HEK293T (cell line): ENCODE measurements around the gene TBX1.

Source experiments
- CTCF ChIA-PET: fragments of 350-600 bp; formaldehyde crosslinking; extraction: SDS; loops from one replicate; lab custom pipeline; 2021; ENCODE audit warnings: antibody characterized with exemption, inconsistent platforms; lab: Yijun Ruan, JAX
- POLR2A ChIA-PET: fragments of 350-600 bp; formaldehyde crosslinking; extraction: SDS; loops from one replicate; lab custom pipeline; 2020; ENCODE audit warnings: antibody characterized with exemption, inconsistent platforms; lab: Yijun Ruan, JAX
- DNase-seq: peaks from one replicate; pipeline ENCODE4 v3.0.0; 2012; ENCODE audit warnings: mixed read lengths; ENCODE audit errors: extremely low spot score
- ARNT ChIP-seq: fragments of 450-650 bp; IDR thresholded peaks from 2 replicates; pipeline ENCODE4 v1.6.1; 2017; ENCODE audit warnings: mild to moderate bottlenecking
- BHLHE40 ChIP-seq: fragments of 450-650 bp; IDR thresholded peaks from 2 replicates; pipeline ENCODE4 v1.6.1; 2016; ENCODE audit warnings: mild to moderate bottlenecking, moderate library complexity, borderline replicate concordance
- CTBP1 ChIP-seq: fragments of 450-650 bp; IDR thresholded peaks from 2 replicates; pipeline ENCODE4 v1.6.1; 2016; ENCODE audit warnings: borderline replicate concordance
- ELF4 ChIP-seq: fragments of 450-650 bp; IDR thresholded peaks from 2 replicates; pipeline ENCODE4 v1.6.1; 2017; ENCODE audit warnings: antibody characterized with exemption
- FOXA1 ChIP-seq: fragments of 450-650 bp; IDR thresholded peaks from 2 replicates; pipeline ENCODE4 v1.6.1; 2016; ENCODE audit warnings: mild to moderate bottlenecking
- FOXK2 ChIP-seq: fragments of 450-650 bp; IDR thresholded peaks from 2 replicates; pipeline ENCODE4 v1.6.1; 2016; ENCODE audit warnings: mild to moderate bottlenecking
- FOXM1 ChIP-seq: fragments of 450-650 bp; IDR thresholded peaks from 2 replicates; pipeline ENCODE4 v1.6.1; 2017; ENCODE audit warnings: mild to moderate bottlenecking, borderline replicate concordance
- HDGF ChIP-seq: fragments of 450-650 bp; IDR thresholded peaks from 2 replicates; pipeline ENCODE4 v1.6.1; 2017; ENCODE audit warnings: antibody characterized with exemption, borderline replicate concordance
- L3MBTL2 ChIP-seq: fragments of 450-650 bp; conservative IDR thresholded peaks from 2 replicates; pipeline ENCODE4 v1.6.1; 2016; ENCODE audit warnings: mild to moderate bottlenecking
- LEF1 ChIP-seq: fragments of 450-650 bp; IDR thresholded peaks from 2 replicates; pipeline ENCODE4 v1.6.1; 2017; ENCODE audit warnings: mild to moderate bottlenecking, borderline replicate concordance
- NFRKB ChIP-seq: fragments of 450-650 bp; IDR thresholded peaks from 2 replicates; pipeline ENCODE4 v1.6.1; 2016; ENCODE audit warnings: mild to moderate bottlenecking, moderate library complexity
- PKNOX1 ChIP-seq: fragments of 450-650 bp; IDR thresholded peaks from 2 replicates; pipeline ENCODE4 v1.6.1; 2016
- SP1 ChIP-seq: fragments of 450-650 bp; IDR thresholded peaks from 2 replicates; pipeline ENCODE4 v1.6.1; 2017
- SUZ12 ChIP-seq: fragments of 450-650 bp; IDR thresholded peaks from 2 replicates; pipeline ENCODE4 v1.6.1; 2016; ENCODE audit warnings: mild to moderate bottlenecking
- TARDBP ChIP-seq: fragments of 450-650 bp; IDR thresholded peaks from 2 replicates; pipeline ENCODE4 v1.6.1; 2016
- ZNF384 ChIP-seq: fragments of 450-650 bp; IDR thresholded peaks from 2 replicates; pipeline ENCODE4 v1.6.1; 2016

TBX1 gene

GRCh38 chr22:19803736-19804267 lies 43.2 kb downstream of the TBX1 start:
- POLR2A ChIA-PET, result no interaction called here
- CTCF ChIA-PET, result no interaction called here
- TF ChIP-seq FOXK2 (no peak), FOXA1 (no peak), CTBP1 (no peak), ARNT (no peak), BHLHE40 (no peak)
- no peak for DNase-seq

GRCh38 chr22:19805821-19806212 lies 45.2 kb downstream of the TBX1 start:
- ChIA-PET POLR2A (no interaction called here), CTCF (interaction anchor here (0.6 kb wide), 1 partner anchor 10 kb away, joined by 3 read pairs; no protein-coding TSS in a partner anchor)
- DNase-seq, result no peak
- TF ChIP-seq ZNF384, result no peak
- TF ChIP-seq BHLHE40, result no peak
- no peak for TF ChIP-seq SP1
- no peak for TF ChIP-seq TARDBP
- TF ChIP-seq FOXA1, result no peak

DNA sequence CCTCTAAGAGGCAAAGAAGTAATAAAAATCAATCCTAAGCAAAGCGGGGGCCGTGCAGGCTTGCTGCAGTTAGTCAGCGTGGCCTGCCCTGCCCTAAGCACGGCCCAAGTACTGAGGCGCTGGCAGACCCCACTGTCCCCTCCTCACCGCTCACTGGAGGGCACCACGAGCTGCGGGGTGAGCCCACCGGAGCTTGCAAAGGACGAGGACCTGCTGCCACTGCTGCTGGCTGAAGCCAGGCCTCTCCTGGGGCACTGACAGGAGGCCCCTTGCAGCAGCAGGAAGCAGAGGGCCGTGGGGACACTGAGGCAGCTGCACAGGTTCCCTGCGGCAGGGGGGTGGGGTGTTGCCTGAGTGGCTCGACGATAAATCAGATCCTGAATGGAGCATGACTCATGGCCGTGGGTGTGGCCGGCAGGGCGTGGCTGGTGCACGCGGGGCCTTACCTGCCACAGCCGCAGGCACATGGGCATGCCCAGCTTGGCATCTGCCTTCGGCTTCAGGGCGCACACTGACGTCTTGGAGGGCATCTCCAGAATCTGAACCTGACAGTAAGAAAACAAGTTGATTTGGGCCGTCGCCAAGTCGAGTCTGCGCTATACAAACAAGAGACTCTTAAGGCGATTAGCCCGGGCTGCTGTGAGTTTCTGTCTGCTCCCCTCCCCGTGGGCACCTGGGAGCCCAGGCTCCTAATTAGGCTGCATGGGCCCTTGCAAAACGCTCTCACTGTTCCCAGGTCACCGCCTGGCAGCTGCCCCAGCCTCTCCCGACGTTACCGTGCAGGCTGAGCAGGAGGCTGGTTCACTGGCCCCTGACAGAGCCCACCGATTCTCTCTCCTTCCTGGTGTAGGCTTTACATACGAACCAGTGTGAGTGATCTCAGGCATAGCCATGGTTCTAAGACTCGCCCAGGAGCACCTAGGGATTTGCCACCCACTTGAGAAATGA lies 45.9 kb downstream of the TBX1 start:
- no peak for DNase-seq
- TF ChIP-seq ELF4, result no peak
- no peak for TF ChIP-seq TARDBP
- no peak for TF ChIP-seq SP1
- TF ChIP-seq HDGF, result no peak
- no peak for TF ChIP-seq FOXK2
- TF ChIP-seq BHLHE40, result no peak
- TF ChIP-seq NFRKB, result no peak
- no peak; the same call in 1 of the 2 replicates for TF ChIP-seq PKNOX1
- no peak for TF ChIP-seq FOXM1
- no peak for TF ChIP-seq LEF1
- TF ChIP-seq FOXA1, result no peak
- no peak for TF ChIP-seq ZNF384
- no peak for TF ChIP-seq ARNT
- no peak for TF ChIP-seq CTBP1
- ChIA-PET POLR2A (interaction anchor here (1.3 kb wide), 1 partner anchor 48 kb away, joined by 4 read pairs; the partner anchor contains the start of genes GNB1L and RTL10), CTCF (interaction anchor here (0.6 kb wide), 1 partner anchor 9 kb away, joined by 3 read pairs; no protein-coding TSS in a partner anchor)

GRCh38 chr22:19807161-19807913 lies 46.8 kb downstream of the TBX1 start:
- ChIA-PET CTCF (no interaction called here), POLR2A (interaction anchor here (1.3 kb wide), 1 partner anchor 47 kb away, joined by 4 read pairs; the partner anchor contains the start of genes GNB1L and RTL10)
- no peak for DNase-seq
- TF ChIP-seq SUZ12 (no peak), FOXA1 (no peak), BHLHE40 (no peak), L3MBTL2 (no peak), FOXK2 (no peak), ZNF384 (no peak), HDGF (no peak), SP1 (no peak), PKNOX1 (no peak), TARDBP (no peak), FOXM1 (no peak), ARNT (no peak), ELF4 (no peak), NFRKB (no peak), LEF1 (no peak), CTBP1 (no peak)

DNA sequence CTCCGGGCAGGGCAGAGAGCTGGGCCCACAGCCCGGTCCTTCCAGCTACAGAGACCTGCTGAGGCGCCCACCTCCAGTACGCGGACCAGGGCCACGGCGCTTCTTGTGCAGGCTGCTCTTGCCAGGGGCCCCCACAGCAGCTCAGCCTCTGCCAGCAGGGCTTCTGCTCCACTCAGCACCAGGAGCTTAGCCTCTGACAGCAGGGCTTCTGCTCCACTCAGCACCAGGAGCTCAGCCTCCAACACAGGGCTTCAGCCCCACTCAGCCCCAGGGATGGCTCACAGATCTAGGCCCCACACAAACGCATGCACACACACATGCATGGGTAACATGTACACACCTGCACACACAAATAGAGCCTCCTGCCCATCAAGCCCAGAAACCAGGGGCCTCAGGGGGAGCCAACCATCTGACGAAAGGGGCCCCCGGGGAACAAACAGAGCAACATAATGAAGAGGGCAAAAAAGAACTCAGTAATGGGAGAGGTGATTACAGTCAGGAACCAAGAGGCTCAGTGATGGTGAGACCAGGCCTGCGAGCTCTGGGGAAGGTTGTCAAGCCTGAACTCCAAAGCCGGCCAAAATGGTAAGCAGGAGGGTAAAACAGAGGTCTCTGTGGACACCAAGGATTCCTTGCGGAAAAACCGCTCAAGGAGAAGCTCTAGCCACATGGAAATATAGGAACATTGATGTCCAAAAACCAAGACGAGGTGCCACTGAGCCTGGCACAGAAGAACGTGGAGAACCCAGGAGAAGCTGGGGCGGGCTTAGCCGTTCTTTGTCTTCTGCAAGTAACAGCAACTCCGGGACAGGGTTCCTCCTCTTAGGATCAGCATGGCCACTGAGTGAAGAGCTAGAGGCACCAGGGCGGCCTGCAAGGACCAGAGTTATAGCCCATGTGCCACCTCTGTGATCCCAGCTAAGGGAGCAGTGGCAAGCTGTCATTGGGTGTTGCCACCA lies 47.6 kb downstream of the TBX1 start:
- ChIA-PET CTCF (no interaction called here), POLR2A (interaction anchor here (1.3 kb wide), 1 partner anchor 46 kb away, joined by 4 read pairs; the partner anchor contains the start of genes GNB1L and RTL10)
- no peak for TF ChIP-seq ARNT
- TF ChIP-seq L3MBTL2, result no peak
- TF ChIP-seq FOXM1, result no peak
- no peak for TF ChIP-seq LEF1

More for the DNA sequence above, 47.6 kb downstream of the TBX1 start:
- no peak for DNase-seq
